NCI-H2107 treated with DMSO at 0.1 percent for 48 hours (cell line): ENCODE data around the gene STK24.

Experiments
- DNase-seq: peaks from one replicate; lab custom pipeline; 2025; ENCODE audit not compliant: unreplicated experiment; lab: John Stamatoyannopoulos, UW

The STK24 gene

DNA sequence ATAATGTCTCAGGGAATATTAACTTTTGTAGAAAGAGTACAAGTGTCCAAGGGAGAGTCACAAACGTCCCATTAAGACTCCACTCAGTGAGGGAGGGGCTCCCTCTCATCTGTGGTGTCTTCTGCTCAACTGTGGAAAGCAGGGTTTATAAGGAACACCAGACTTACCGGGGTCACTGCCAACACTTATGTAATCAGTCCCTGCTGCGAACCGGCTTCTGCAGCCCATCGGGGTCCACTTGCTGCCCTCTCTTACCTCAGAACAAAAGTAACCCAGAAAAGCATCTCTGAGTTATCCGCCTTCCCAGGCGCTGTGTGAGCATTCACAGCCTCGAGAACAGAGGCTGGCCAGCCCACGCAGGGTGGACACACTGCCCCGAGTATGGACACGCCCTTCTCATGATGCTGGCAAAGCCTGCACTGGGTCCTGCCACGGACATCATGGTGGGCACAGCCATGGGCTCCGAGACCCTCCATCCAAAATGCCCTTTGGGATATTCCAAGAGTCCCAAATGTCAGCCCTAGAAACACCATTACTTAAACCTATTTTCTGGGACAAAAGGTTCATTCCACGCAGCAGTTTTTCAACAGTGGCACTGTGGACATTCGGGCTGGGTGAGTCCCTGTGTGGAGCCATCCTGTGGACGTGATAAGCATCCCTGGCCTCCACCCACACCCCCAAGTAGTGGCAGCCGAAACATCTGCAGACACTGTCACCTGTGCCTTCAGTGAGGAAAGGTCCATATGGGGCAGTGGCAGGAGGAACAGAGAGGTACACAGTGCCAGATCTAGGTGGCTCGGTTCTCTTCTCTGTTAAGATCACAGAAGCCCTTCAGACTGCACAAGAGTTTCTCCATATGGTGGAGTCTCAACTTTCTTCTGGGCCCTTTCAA, 63.9 kb downstream of the STK24 start:
- no peak for DNase-seq

DNA sequence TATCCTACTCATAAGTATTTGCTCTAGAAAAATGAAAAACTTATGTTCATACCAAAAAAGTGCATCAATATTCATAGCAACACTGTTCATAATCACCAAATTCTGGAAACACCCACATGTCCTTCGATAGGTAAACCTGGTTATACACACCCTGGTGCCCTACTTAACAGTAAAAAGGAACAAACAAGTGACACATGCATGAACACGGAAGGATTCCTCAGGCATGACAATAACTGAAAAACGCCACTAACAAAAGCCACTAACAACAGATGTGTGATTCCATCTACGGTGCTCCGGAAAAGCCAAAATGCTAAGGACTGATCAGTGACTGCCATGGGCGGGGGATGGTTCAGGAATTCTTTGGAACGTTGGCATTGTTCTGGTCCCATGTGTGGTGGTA, 65.5 kb downstream of the STK24 start:
- DNase-seq: no peak

DNA sequence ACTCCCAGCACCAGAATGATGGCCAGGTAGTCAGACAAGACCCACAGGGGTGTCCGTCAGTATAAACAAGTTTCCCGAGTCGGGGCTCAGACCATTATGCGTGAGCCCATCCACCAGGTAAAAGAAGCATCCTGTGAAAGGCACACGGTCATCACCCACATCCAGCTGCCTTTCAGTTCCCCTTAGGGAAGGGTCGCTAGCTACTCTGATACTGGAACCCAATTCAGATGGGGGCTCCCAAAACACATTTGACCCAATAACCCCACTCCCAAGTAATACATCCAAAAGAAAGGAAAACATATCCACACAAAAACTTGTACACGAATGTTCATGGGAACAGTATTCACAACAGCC, 66.8 kb downstream of the STK24 start:
- DNase-seq: no peak

- no peak for DNase-seq
Measured at GRCh38 chr13:98509271-98510155, 67.4 kb downstream of the STK24 start.

DNA sequence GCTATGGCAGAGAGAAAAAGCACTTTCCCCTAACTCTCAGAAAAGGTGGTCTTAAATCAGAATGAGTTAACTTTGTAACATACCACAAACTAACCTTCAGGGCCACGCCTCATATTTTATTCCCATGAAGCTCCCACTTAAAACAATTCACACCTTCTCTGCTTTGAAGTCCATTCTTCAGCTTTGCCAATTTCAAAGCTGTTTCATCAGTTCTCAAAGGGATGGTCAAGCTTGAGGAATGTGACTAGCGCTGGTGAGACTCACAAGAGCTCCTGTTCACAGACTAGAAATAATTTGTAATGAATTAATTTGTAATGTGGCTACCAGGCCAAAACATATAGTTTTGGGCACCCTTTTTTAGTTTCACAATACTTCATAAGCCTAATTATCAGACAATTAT, 68.2 kb downstream of the STK24 start:
- no peak for DNase-seq

DNA sequence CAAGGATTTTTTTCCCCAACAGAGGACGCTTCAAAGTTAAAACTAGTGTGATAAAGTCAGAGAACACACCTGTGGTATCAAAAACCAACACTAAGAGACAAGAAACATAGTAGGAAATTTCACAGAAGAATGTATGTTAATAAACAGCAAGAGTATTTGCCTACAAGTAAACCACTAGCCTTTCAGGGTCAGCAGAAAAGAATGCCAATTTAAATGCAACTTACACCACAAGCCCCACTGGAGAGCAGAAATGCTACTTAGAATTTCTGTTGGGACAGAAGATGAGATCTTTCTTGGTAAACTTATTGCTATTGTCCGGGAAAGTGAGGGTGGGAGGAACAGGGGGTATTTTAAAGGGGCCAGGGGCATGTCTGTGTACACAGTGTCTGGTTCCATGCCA, 68.6 kb downstream of the STK24 start:
- no peak for DNase-seq

GRCh38 chr13:98507282-98507797, 69.6 kb downstream of the STK24 start:
- DNase-seq: peak; percentile 62

- DNase-seq: no peak
Measured at GRCh38 chr13:98506728-98507230, 70.1 kb downstream of the STK24 start.

- no peak for DNase-seq
Measured at GRCh38 chr13:98506322-98506721, 70.6 kb downstream of the STK24 start.

DNA sequence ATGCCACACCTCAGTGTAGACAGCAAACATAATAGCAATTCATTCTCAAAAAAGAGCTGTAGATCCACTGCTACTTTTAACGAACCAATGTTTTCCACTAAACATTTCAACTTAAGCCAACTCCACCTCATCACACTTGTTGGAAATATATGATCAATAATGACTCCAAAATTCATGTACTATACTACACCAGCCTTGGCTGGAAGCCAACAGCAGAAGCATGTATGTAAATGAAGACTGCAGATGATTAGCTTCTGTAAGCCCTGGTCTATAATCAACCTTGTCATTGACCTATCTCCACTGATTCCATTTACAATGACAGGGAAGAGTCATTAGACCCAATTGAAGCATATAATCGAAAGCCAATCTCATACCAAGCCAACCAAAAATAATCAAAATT, 71.7 kb downstream of the STK24 start:
- DNase-seq: no peak

DNA sequence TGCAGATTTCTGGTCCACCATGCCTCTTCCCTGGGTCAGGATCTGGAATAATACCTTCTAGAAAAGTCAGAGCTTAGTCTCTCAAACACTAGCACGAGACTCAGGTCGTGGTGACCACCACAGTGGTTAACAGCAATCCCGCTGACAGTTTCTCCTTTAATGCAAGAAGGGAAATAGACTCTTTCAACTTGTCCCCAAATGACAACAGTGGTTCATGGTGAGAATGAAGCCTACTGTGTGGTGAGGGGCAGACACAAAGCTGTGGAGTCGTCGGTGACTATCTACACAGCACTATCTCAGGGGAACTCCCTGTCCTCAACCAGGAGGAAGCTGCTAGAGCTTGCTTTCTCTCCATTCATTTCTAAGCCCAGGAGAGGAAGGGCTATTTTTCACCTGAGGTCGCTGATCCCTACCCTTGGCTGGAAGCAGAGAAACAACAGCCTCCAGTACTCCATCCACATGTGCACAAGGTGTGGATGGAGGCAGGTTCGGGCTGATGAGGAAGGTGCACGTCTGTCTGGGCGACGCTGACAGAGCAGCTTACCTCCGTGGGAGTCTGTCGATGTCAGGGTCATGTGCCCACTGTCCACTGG, 72.4 kb downstream of the STK24 start:
- no peak for DNase-seq

DNA sequence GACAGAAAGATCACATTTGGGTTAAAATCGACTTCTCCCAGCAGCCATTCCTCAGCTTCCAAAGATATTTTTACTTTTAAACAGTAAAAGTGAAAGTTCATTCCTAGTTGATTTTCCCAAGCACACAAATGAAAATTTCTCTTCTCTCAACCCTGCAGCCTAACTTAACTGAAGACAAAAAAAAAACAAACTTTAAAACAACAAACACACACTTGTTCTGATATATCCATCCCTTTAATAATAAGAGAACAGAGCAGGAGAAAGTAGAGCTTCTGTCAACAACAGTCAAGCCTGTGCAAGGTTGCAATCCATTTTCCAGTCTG, 72.9 kb downstream of the STK24 start:
- DNase-seq: no peak

GRCh38 chr13:98503175-98504028, 73.5 kb downstream of the STK24 start:
- DNase-seq: no peak

GRCh38 chr13:98500963-98501421, 75.9 kb downstream of the STK24 start:
- DNase-seq: no peak

- DNase-seq: no peak
Measured at GRCh38 chr13:98496966-98497365, 79.9 kb downstream of the STK24 start.

DNA sequence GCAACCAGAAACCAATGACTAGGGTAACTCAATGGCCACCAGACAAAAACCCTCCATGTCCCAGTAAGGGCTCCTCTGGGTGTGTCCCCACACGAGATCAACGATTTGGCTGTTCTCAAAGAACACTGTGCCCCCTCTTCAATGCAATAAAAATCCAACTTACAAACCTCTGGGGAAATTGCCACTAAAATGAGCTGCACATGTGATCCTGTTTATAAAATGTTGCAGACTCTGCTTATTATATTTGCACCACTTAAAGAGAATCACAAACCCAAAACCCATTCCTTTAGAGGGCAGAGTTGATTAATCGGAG, 80.5 kb downstream of the STK24 start:
- DNase-seq: no peak

DNA sequence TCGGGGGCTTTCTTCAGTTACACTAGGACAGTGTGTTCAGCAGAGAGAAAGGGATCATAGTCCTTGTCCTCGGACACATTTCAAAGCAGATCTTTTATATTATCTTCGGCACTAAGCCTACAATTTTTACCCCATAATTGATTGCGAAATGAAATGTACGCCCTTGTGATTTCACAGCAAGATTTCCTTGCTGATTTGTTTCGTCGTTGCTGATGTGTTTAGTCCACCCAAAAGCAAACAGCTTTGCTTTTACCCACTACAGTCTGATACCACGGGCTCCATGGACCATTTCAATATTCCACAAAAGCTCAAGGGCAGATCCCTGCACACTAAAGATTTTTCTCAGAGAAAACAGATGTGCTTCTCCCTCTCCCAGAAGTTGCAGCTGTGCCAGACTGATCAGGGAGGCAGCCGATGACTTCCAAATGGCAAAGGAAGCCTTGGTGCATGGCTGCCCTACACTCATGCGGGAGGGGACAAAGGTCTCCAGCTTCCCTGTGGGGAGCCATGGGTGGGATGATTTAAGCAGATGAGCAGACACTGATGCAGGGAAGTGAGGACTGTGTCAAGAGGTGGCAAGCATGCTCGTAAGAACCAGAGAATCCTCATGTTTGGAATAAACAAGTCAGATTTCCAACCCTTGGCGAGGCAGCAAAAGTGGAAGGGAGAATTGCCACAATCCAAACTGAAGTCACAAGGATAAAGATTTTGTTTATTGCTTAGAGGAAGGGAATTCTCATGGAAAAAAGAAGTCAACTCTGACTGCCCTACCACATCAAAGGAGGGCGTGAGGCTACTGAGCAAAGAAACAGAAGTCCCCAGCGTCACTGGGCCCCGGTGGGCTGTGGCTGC, 81.1 kb downstream of the STK24 start:
- DNase-seq: no peak

DNA sequence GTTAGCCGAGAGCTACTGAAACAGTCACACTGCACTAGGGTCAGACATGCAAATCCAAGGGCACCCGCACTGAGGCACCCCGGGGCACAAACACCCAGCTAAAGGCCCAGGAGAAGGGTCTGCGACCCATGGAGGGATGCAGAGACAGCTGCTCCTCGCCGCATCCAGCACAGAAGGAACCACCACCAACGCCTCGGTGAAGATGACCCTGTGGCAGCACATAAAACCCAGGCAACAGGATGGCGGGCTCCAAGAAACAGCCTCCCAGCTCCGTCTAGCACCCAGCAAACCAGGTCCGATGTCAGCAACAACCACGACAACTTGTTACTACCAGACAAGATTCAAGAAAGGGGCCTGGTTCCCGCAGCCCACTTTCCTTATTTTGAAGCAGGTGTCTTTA, 82.1 kb downstream of the STK24 start:
- no peak for DNase-seq

- DNase-seq: no peak
Measured at GRCh38 chr13:98493042-98493712, 83.7 kb downstream of the STK24 start.
